Activated naive CD8-positive, alpha-beta T cell treated with anti-CD3 and anti-CD28 coated beads, Interleukin-2, amount 10 ng/mL, durations not matched to agents 7 days and 5 days (primary cell): ENCODE measurements around the gene INTS1. TPM values are rescaled to one million over a fixed set of nuclear protein-coding genes. Genes with fewer than 3 reads are reported as not detected.

Source experiments
- ATAC-seq: fragments of 150-1000 bp; cut with Tn5 transposase; one replicate; pipeline ENCODE4 v1.10.0; 2021; ENCODE audit warnings: low read depth, moderate library complexity
- POLR2A ChIA-PET: fragments of 350-600 bp; sonication (Branson Sonifier 250); formaldehyde crosslinking; loops from one replicate; lab custom pipeline; 2021; ENCODE audit warnings: antibody characterized with exemption; lab: Charles Lee
- DNase-seq: peaks from one replicate; pipeline ENCODE4 v3.0.0; 2021
- H3K27ac Mint-ChIP-seq: one replicate; pipeline ENCODE4 v1.8.0; 2022; ENCODE audit warnings: mild to moderate bottlenecking, mixed read lengths
- H3K27me3 Mint-ChIP-seq: one replicate; pipeline ENCODE4 v1.8.0; 2022; ENCODE audit warnings: mild to moderate bottlenecking, moderate library complexity, mixed read lengths
- H3K36me3 Mint-ChIP-seq: one replicate; pipeline ENCODE4 v1.8.0; 2021; ENCODE audit warnings: mild to moderate bottlenecking, mixed read lengths
- H3K4me1 Mint-ChIP-seq: one replicate; pipeline ENCODE4 v1.8.0; 2021; ENCODE audit warnings: mixed read lengths
- H3K4me3 Mint-ChIP-seq: one replicate; pipeline ENCODE4 v1.8.0; 2022; ENCODE audit warnings: mild to moderate bottlenecking, moderate library complexity, mixed read lengths
- H3K9me3 Mint-ChIP-seq: one replicate; pipeline ENCODE4 v1.8.0; 2021; ENCODE audit warnings: mixed read lengths
- total RNA-seq, 2 experiments: library from RNA; stranded (reverse); gene quantifications; one replicate each; pipeline ENCODE4 v1.2.3, GENCODE V29; 2021

Gene INTS1
- total RNA-seq, 2 experiments from 2014 or later: 110 to 115 TPM

- Mint-ChIP-seq H3K4me3 (no peak overlapping the region), H3K27ac (no peak overlapping the region), H3K4me1 (peaks cover 2% of the 10 kb centered on the region), H3K36me3 (no peaks in the 10 kb centered on the region), H3K27me3 (peaks cover 2% of the 10 kb centered on the region), H3K9me3 (no peaks in the 10 kb centered on the region)
- POLR2A ChIA-PET: no interaction called here
- ATAC-seq (no peak), DNase-seq (no peak)
Measured at GRCh38 chr7:1430056-1430845, 73.9 kb downstream of the INTS1 start.

GRCh38 chr7:1428941-1429501 is 75.2 kb downstream of the INTS1 start:
- H3K36me3 Mint-ChIP-seq: no peaks in the 10 kb centered on the region
- no peak overlapping the region for H3K27ac Mint-ChIP-seq
- H3K4me1 Mint-ChIP-seq: peaks cover 2% of the 10 kb centered on the region
- H3K9me3 Mint-ChIP-seq: no peaks in the 10 kb centered on the region
- POLR2A ChIA-PET: no interaction called here
- H3K27me3 Mint-ChIP-seq: peaks cover 8% of the 10 kb centered on the region
- DNase-seq (no peak), ATAC-seq (no peak)
- H3K4me3 Mint-ChIP-seq: no peak overlapping the region

- Mint-ChIP-seq H3K27ac (no peak overlapping the region), H3K4me3 (no peak overlapping the region), H3K4me1 (no peaks in the 10 kb centered on the region), H3K27me3 (peaks cover 14% of the 10 kb centered on the region), H3K36me3 (no peaks in the 10 kb centered on the region), H3K9me3 (no peaks in the 10 kb centered on the region)
- ATAC-seq (no peak), DNase-seq (no peak)
- POLR2A ChIA-PET: no interaction called here
Measured at GRCh38 chr7:1427064-1427657, 77.0 kb downstream of the INTS1 start.

- Mint-ChIP-seq H3K27ac (no peak overlapping the region), H3K27me3 (peaks cover 14% of the 10 kb centered on the region), H3K9me3 (no peaks in the 10 kb centered on the region), H3K4me3 (no peak overlapping the region), H3K4me1 (no peaks in the 10 kb centered on the region), H3K36me3 (no peaks in the 10 kb centered on the region)
- DNase-seq (no peak), ATAC-seq (no peak)
- POLR2A ChIA-PET: no interaction called here
Measured at GRCh38 chr7:1426474-1426873, 77.7 kb downstream of the INTS1 start.

- POLR2A ChIA-PET: no interaction called here
- no peak overlapping the region for H3K27ac Mint-ChIP-seq
- H3K9me3 Mint-ChIP-seq: no peaks in the 10 kb centered on the region
- H3K27me3 Mint-ChIP-seq: peaks cover 14% of the 10 kb centered on the region
- no peaks in the 10 kb centered on the region for H3K36me3 Mint-ChIP-seq
- ATAC-seq (no peak), DNase-seq (no peak)
- no peak overlapping the region for H3K4me3 Mint-ChIP-seq
- H3K4me1 Mint-ChIP-seq: no peaks in the 10 kb centered on the region
Measured at GRCh38 chr7:1425292-1426136, 78.7 kb downstream of the INTS1 start.

GRCh38 chr7:1424041-1424440 is 80.1 kb downstream of the INTS1 start:
- DNase-seq: no peak
- POLR2A ChIA-PET: no interaction called here
- no peaks in the 10 kb centered on the region for H3K4me1 Mint-ChIP-seq
- H3K27ac Mint-ChIP-seq: no peak overlapping the region
- ATAC-seq: no peak
- H3K27me3 Mint-ChIP-seq: peaks cover 14% of the 10 kb centered on the region
- H3K9me3 Mint-ChIP-seq: no peaks in the 10 kb centered on the region
- H3K4me3 Mint-ChIP-seq: no peak overlapping the region
- no peaks in the 10 kb centered on the region for H3K36me3 Mint-ChIP-seq

GRCh38 chr7:1423264-1423811 is 80.9 kb downstream of the INTS1 start:
- Mint-ChIP-seq H3K4me3 (no peak overlapping the region), H3K4me1 (peaks cover 1% of the 10 kb centered on the region), H3K27ac (peak overlapping the region; percentile 40), H3K36me3 (no peaks in the 10 kb centered on the region), H3K27me3 (peaks cover 14% of the 10 kb centered on the region), H3K9me3 (no peaks in the 10 kb centered on the region)
- no peak for ATAC-seq
- POLR2A ChIA-PET: no interaction called here
- no peak for DNase-seq

- no peaks in the 10 kb centered on the region for H3K9me3 Mint-ChIP-seq
- no peak overlapping the region for H3K27ac Mint-ChIP-seq
- peaks cover 8% of the 10 kb centered on the region for H3K4me1 Mint-ChIP-seq
- no peaks in the 10 kb centered on the region for H3K36me3 Mint-ChIP-seq
- ATAC-seq (no peak), DNase-seq (no peak)
- peaks cover 14% of the 10 kb centered on the region for H3K27me3 Mint-ChIP-seq
- H3K4me3 Mint-ChIP-seq: no peak overlapping the region
- POLR2A ChIA-PET: no interaction called here
Measured at GRCh38 chr7:1422512-1423263, 81.5 kb downstream of the INTS1 start.

GRCh38 chr7:1421946-1422345 is 82.2 kb downstream of the INTS1 start:
- Mint-ChIP-seq H3K36me3 (no peaks in the 10 kb centered on the region), H3K4me1 (peaks cover 14% of the 10 kb centered on the region), H3K27me3 (peaks cover 18% of the 10 kb centered on the region), H3K9me3 (no peaks in the 10 kb centered on the region), H3K27ac (no peak overlapping the region), H3K4me3 (no peak overlapping the region)
- POLR2A ChIA-PET: no interaction called here
- no peak for ATAC-seq
- no peak for DNase-seq

- DNase-seq (no peak), ATAC-seq (no peak)
- Mint-ChIP-seq H3K4me3 (no peak overlapping the region), H3K9me3 (no peaks in the 10 kb centered on the region), H3K27ac (no peak overlapping the region), H3K27me3 (peaks cover 21% of the 10 kb centered on the region), H3K36me3 (no peaks in the 10 kb centered on the region), H3K4me1 (peaks cover 15% of the 10 kb centered on the region)
- POLR2A ChIA-PET: no interaction called here
Measured at GRCh38 chr7:1421020-1421790, 83.0 kb downstream of the INTS1 start.
